Vagina (tissue), 2 donors: ENCODE results near the gene KIRREL3. TPM values are rescaled to one million over a fixed set of nuclear protein-coding genes. Genes with fewer than 3 reads are reported as not detected.

Experiments
- DNase-seq, 2 donors: peaks; one replicate each; pipeline ENCODE4 v3.0.0-alpha.2; 2017; ENCODE audit errors: extremely low spot score in 2 of 2
- H3K27ac ChIP-seq: fragments of 200-600 bp; sonication (generic); one replicate; pipeline ENCODE4 v1.5.1; 2019
- H3K27me3 ChIP-seq: fragments of 200-600 bp; sonication (generic); one replicate; pipeline ENCODE4 v1.5.1; 2019
- H3K36me3 ChIP-seq, 2 donors: fragments of 200-600 bp; sonication (generic); one replicate each; pipeline ENCODE4 v1.5.1; 2017 to 2019
- H3K4me1 ChIP-seq: fragments of 200-600 bp; sonication (generic); one replicate; pipeline ENCODE4 v1.5.1; 2019
- H3K4me3 ChIP-seq, 2 donors: fragments of 200-600 bp; sonication (generic); 1 replicate in 1 of 2; 2 replicates in 1 of 2; pipeline ENCODE4 v1.5.1; 2016 to 2019
- H3K9me3 ChIP-seq: fragments of 200-600 bp; sonication (generic); one replicate; pipeline ENCODE4 v1.5.1; 2019
- CTCF ChIP-seq, 3 experiments: fragments of 450-650 bp in 2 of 3; fragments of 200-600 bp in 1 of 3; sonication (generic) in 1 of 3; IDR thresholded peaks; one replicate each; pipeline ENCODE4 v1.5.1; 2017 to 2019; ENCODE audit warnings: antibody characterized with exemption in 3 of 3, mild to moderate bottlenecking in 2 of 3, moderate library complexity in 2 of 3
- POLR2A ChIP-seq, 2 donors: fragments of 450-650 bp; IDR thresholded peaks; one replicate each; pipeline ENCODE4 v1.6.1; 2017; ENCODE audit warnings: antibody characterized with exemption in 2 of 2, mild to moderate bottlenecking in 2 of 2, moderate library complexity in 2 of 2
- POLR2AphosphoS5 ChIP-seq, 2 donors: sonication (generic); formaldehyde crosslinking; IDR thresholded peaks; one replicate each; pipeline ENCODE4 v1.9.0; 2017; ENCODE audit warnings: antibody characterized with exemption in 2 of 2, mild to moderate bottlenecking in 2 of 2, low read depth in 1 of 2; ENCODE audit not compliant: insufficient read depth in 1 of 2
- intact Hi-C: fragments of 100-400 bp; cut with DNase I; formaldehyde crosslinking; loops from one replicate; pipeline ENCODE4 v1.15.1; 2023
- total RNA-seq: library from RNA; depleted of rRNA; stranded (reverse); fragments of >200 nt; gene quantifications from one replicate; pipeline ENCODE4 v1.2.3, GENCODE V29; 2016

KIRREL3 gene
- total RNA-seq, 1 donor from 2014 or later, result not detected

- no peak for DNase-seq
- Histone ChIP-seq H3K9me3 (no peaks in the 10 kb centered on the region), H3K4me3 (no peak overlapping the region), H3K4me1 (no peaks in the 10 kb centered on the region), H3K27ac (no peak overlapping the region), H3K36me3 (no peaks in the 10 kb centered on the region), H3K27me3 (no peaks in the 10 kb centered on the region)
- intact Hi-C loops, result no loop called here
- TF ChIP-seq POLR2A (IDR thresholded peaks at IDR 0.05) (no peak), CTCF (IDR thresholded peaks at IDR 0.05) (no peak), POLR2AphosphoS5 (IDR thresholded peaks at IDR 0.05; ENCODE audit: insufficient read depth in 1 of 2, low read depth in 1 of 2) (no peak)
Observed at GRCh38 chr11:126578426-126578825, 422.1 kb downstream of the KIRREL3 start.

- intact Hi-C loops, result no loop called here
- Histone ChIP-seq H3K4me1 (no peaks in the 10 kb centered on the region), H3K9me3 (no peaks in the 10 kb centered on the region), H3K4me3 (no peak overlapping the region), H3K27ac (no peak overlapping the region), H3K36me3 (no peaks in the 10 kb centered on the region), H3K27me3 (no peaks in the 10 kb centered on the region)
- TF ChIP-seq CTCF (IDR thresholded peaks at IDR 0.05) (no peak), POLR2AphosphoS5 (IDR thresholded peaks at IDR 0.05; ENCODE audit: insufficient read depth in 1 of 2, low read depth in 1 of 2) (no peak), POLR2A (IDR thresholded peaks at IDR 0.05) (no peak)
- DNase-seq, result no peak
Observed at GRCh38 chr11:126578021-126578420, 422.5 kb downstream of the KIRREL3 start.

GRCh38 chr11:126575849-126576248 lies 424.7 kb downstream of the KIRREL3 start:
- H3K4me3 ChIP-seq, result no peak overlapping the region
- H3K36me3 ChIP-seq, result no peaks in the 10 kb centered on the region
- no peak overlapping the region for H3K27ac ChIP-seq
- no peak for TF ChIP-seq POLR2AphosphoS5 (IDR thresholded peaks at IDR 0.05; ENCODE audit: insufficient read depth in 1 of 2, low read depth in 1 of 2)
- no peak for TF ChIP-seq CTCF (IDR thresholded peaks at IDR 0.05)
- no peak for TF ChIP-seq POLR2A (IDR thresholded peaks at IDR 0.05)
- no peaks in the 10 kb centered on the region for H3K4me1 ChIP-seq
- intact Hi-C loops, result no loop called here
- H3K9me3 ChIP-seq, result no peaks in the 10 kb centered on the region
- no peak for DNase-seq
- H3K27me3 ChIP-seq, result no peaks in the 10 kb centered on the region

GRCh38 chr11:126573325-126573978 lies 427.1 kb downstream of the KIRREL3 start:
- no peaks in the 10 kb centered on the region for H3K4me1 ChIP-seq
- intact Hi-C loops, result no loop called here
- H3K27ac ChIP-seq, result no peak overlapping the region
- H3K9me3 ChIP-seq, result no peaks in the 10 kb centered on the region
- DNase-seq, result no peak
- no peak for TF ChIP-seq CTCF (IDR thresholded peaks at IDR 0.05)
- no peak for TF ChIP-seq POLR2A (IDR thresholded peaks at IDR 0.05)
- TF ChIP-seq POLR2AphosphoS5 (IDR thresholded peaks at IDR 0.05; ENCODE audit: insufficient read depth in 1 of 2, low read depth in 1 of 2), result no peak
- no peaks in the 10 kb centered on the region for H3K36me3 ChIP-seq
- no peak overlapping the region for H3K4me3 ChIP-seq
- no peaks in the 10 kb centered on the region for H3K27me3 ChIP-seq

GRCh38 chr11:126570489-126570888 lies 430.1 kb downstream of the KIRREL3 start:
- no peak overlapping the region for H3K4me3 ChIP-seq
- TF ChIP-seq CTCF (IDR thresholded peaks at IDR 0.05) (no peak), POLR2A (IDR thresholded peaks at IDR 0.05) (no peak), POLR2AphosphoS5 (IDR thresholded peaks at IDR 0.05; ENCODE audit: insufficient read depth in 1 of 2, low read depth in 1 of 2) (no peak)
- DNase-seq, result no peak
- intact Hi-C loops, result no loop called here
- no peaks in the 10 kb centered on the region for H3K9me3 ChIP-seq
- H3K27me3 ChIP-seq, result no peaks in the 10 kb centered on the region
- H3K27ac ChIP-seq, result no peak overlapping the region
- H3K4me1 ChIP-seq, result no peaks in the 10 kb centered on the region
- no peaks in the 10 kb centered on the region for H3K36me3 ChIP-seq
